ENCODE results near the gene NDUFB10.

- TF ChIP-seq YY1 (IDR thresholded peaks at IDR 0.05; ENCODE audit: low read depth) (no peak), MAX (IDR thresholded peaks at IDR 0.05; ENCODE audit: low read depth) (peak; percentile 50), TCF12 (IDR thresholded peaks at IDR 0.05) (no peak), TAF1 (IDR thresholded peaks at IDR 0.05; ENCODE audit: borderline replicate concordance, low read depth, low read length) (peak; percentile 79), TEAD4 (IDR thresholded peaks at IDR 0.05; ENCODE audit: borderline replicate concordance, insufficient read depth) (no peak), CTCF (IDR thresholded peaks at IDR 0.05) (0 out of 2 replicates have a peak, but pooled peaks have one; percentile 15)
Observed at GRCh38 chr16:1942810-1943726, 16.3 kb upstream of the NDUFB10 start, which contains the start of gene MSRB1.
